Upper lobe of left lung (tissue), 4 donors: ENCODE results near the gene TOR1AIP2.

Experiments
- CTCF ChIP-seq, 6 experiments: fragments of 450-650 bp in 4 of 6; fragments of 200-600 bp in 2 of 6; sonication (generic) in 2 of 6; IDR thresholded peaks; one replicate each; pipeline ENCODE4 v1.5.1; 2016 to 2019; ENCODE audit warnings: antibody characterized with exemption in 6 of 6
- EP300 ChIP-seq, 4 donors: sonication (generic); formaldehyde crosslinking; IDR thresholded peaks; one replicate each; pipeline ENCODE4 v1.5.1; 2017; ENCODE audit warnings: antibody characterized with exemption in 4 of 4, control low read depth in 2 of 4

GRCh38 chr1:179924268-179924667 lies 46.7 kb upstream of the TOR1AIP2 start:
- TF ChIP-seq CTCF (IDR thresholded peaks at IDR 0.05): no peak
- no peak for TF ChIP-seq EP300 (IDR thresholded peaks at IDR 0.05)
